ENCODE data around the gene UBE2D1. TPM values are rescaled to one million over a fixed set of nuclear protein-coding genes. Genes with fewer than 3 reads are reported as not detected.
A peak's percentile ranks its signal among the peaks of the same experiment; 100 is the strongest.

UBE2D1 gene
- total and polyA plus RNA-seq, 2 of the 13 experiments (the other 11 are each of a cell fraction or from before 2014, with no cell fraction given) = 6.2 to 13.8 TPM

DNA sequence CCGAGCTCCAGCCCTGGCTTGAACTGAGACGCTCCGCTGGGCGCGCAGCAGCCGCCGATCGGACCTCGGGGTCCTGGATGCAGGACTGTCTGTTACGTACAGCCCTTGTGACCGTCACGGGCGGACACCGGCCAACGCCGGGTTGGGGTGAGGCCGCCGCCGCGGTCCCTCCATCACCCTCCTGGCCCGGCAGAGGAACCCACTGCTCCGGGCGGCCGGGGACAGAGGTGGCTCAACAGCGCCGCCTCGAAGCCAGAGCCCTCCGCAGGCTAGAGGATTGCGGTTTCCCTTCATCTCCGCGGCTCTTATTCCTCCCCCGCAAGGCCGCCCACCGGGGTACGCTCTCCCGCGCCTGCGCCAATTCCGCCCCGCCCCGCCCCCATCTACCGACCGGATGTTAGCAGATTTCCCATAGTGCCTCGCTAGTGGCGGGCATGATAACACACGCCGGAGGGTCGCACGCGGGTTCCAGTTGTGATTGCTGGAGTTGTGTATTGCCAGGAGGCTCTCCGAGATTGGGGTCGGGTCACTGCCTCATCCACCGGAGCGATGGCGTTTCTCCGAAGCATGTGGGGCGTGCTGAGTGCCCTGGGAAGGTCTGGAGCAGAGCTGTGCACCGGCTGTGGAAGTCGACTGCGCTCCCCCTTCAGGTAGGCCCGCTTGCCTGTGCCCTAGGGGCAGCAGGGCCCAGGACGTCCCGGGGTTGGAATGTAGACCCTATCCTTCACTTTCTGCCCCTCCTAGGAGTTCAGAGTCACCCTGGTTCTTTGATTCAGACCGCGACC lies 50.4 kb downstream of the UBE2D1 start, which contains the start of gene TFAM (continued):
- TF ChIP-seq, protein P1, sequence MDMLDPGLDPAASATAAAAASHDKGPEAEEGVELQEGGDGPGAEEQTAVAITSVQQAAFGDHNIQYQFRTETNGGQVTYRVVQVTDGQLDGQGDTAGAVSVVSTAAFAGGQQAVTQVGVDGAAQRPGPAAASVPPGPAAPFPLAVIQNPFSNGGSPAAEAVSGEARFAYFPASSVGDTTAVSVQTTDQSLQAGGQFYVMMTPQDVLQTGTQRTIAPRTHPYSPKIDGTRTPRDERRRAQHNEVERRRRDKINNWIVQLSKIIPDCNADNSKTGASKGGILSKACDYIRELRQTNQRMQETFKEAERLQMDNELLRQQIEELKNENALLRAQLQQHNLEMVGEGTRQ (IDR thresholded peaks at IDR 0.05; ENCODE audit: low read depth, low read length) = no peak
- TF ChIP-seq, protein P1 (CRISPR knock-in tag; IDR thresholded peaks at IDR 0.05; ENCODE audit: borderline replicate concordance) = no peak; the same call in 1 of the 2 replicates
- TF ChIP-seq REL (CRISPR knock-in tag; conservative IDR thresholded peaks at IDR 0.05) = peak; percentile 76; the same call in 1 of the 2 replicates
- no peak for TF ChIP-seq ATF7 (IDR thresholded peaks at IDR 0.05)
- TF ChIP-seq ATF7 (CRISPR knock-in tag; IDR thresholded peaks at IDR 0.05) = peak; percentile 38; the same call in 1 of the 2 replicates
- no peak for TF ChIP-seq ZNF644 (CRISPR knock-in tag; IDR thresholded peaks at IDR 0.05; ENCODE audit: low read depth)
- TF ChIP-seq CBX5 (CRISPR knock-in tag; IDR thresholded peaks at IDR 0.05; ENCODE audit: borderline replicate concordance) = peak; percentile 69
- no peak for TF ChIP-seq ARNT (IDR thresholded peaks at IDR 0.05)
- peak; percentile 25; the same call in 1 of the 2 replicates for TF ChIP-seq SMC3 (IDR thresholded peaks at IDR 0.05; ENCODE audit: low read length)
- TF ChIP-seq, protein P2, sequence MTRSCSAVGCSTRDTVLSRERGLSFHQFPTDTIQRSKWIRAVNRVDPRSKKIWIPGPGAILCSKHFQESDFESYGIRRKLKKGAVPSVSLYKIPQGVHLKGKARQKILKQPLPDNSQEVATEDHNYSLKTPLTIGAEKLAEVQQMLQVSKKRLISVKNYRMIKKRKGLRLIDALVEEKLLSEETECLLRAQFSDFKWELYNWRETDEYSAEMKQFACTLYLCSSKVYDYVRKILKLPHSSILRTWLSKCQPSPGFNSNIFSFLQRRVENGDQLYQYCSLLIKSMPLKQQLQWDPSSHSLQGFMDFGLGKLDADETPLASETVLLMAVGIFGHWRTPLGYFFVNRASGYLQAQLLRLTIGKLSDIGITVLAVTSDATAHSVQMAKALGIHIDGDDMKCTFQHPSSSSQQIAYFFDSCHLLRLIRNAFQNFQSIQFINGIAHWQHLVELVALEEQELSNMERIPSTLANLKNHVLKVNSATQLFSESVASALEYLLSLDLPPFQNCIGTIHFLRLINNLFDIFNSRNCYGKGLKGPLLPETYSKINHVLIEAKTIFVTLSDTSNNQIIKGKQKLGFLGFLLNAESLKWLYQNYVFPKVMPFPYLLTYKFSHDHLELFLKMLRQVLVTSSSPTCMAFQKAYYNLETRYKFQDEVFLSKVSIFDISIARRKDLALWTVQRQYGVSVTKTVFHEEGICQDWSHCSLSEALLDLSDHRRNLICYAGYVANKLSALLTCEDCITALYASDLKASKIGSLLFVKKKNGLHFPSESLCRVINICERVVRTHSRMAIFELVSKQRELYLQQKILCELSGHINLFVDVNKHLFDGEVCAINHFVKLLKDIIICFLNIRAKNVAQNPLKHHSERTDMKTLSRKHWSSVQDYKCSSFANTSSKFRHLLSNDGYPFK (CRISPR knock-in tag; IDR thresholded peaks at IDR 0.05; ENCODE audit: borderline replicate concordance) = peak; percentile 100
- TF ChIP-seq, protein P3, sequence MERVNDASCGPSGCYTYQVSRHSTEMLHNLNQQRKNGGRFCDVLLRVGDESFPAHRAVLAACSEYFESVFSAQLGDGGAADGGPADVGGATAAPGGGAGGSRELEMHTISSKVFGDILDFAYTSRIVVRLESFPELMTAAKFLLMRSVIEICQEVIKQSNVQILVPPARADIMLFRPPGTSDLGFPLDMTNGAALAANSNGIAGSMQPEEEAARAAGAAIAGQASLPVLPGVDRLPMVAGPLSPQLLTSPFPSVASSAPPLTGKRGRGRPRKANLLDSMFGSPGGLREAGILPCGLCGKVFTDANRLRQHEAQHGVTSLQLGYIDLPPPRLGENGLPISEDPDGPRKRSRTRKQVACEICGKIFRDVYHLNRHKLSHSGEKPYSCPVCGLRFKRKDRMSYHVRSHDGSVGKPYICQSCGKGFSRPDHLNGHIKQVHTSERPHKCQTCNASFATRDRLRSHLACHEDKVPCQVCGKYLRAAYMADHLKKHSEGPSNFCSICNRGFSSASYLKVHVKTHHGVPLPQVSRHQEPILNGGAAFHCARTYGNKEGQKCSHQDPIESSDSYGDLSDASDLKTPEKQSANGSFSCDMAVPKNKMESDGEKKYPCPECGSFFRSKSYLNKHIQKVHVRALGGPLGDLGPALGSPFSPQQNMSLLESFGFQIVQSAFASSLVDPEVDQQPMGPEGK (CRISPR knock-in tag; IDR thresholded peaks at IDR 0.05) = peak; percentile 52; the same call in 1 of the 2 replicates
- no peak for TF ChIP-seq DPF2 (CRISPR knock-in tag; IDR thresholded peaks at IDR 0.05; ENCODE audit: borderline replicate concordance, low read depth)

All from HepG2 (cell line).